Mesenchymal stem cell (in vitro differentiated cells and primary cell): Measurements from ENCODE around the gene SCYGR4. TPM values are rescaled to one million over a fixed set of nuclear protein-coding genes. Genes with fewer than 3 reads are reported as not detected.

Experiments
- DNase-seq: peaks from one replicate; pipeline ENCODE4 v3.0.0-alpha.2; 2013
- H2AFZ ChIP-seq: one replicate; pipeline ENCODE4 v1.6.1; 2013; ENCODE audit warnings: low read depth, mild to moderate bottlenecking, control low read depth, inconsistent platforms, low read length, moderate library complexity
- H2AK5ac ChIP-seq: 2 replicates; pipeline ENCODE4 v1.6.1; 2013; ENCODE audit warnings: low read length, moderate library complexity, mild to moderate bottlenecking, inconsistent platforms; ENCODE audit not compliant: severe bottlenecking
- H2BK120ac ChIP-seq: one replicate; pipeline ENCODE4 v1.6.1; 2013; ENCODE audit warnings: low read depth, mild to moderate bottlenecking, inconsistent platforms, low read length, moderate library complexity
- H2BK12ac ChIP-seq, 2 experiments: one replicate each; pipeline ENCODE4 v1.6.1; 2013; ENCODE audit warnings: inconsistent platforms in 2 of 2, low read length in 2 of 2, mild to moderate bottlenecking in 2 of 2, moderate library complexity in 2 of 2, control low read depth in 1 of 2
- H2BK15ac ChIP-seq: one replicate; pipeline ENCODE4 v1.6.1; 2013; ENCODE audit warnings: mild to moderate bottlenecking, low read depth, inconsistent platforms; ENCODE audit not compliant: poor library complexity, severe bottlenecking
- H2BK5ac ChIP-seq: 2 replicates; pipeline ENCODE4 v1.6.1; 2013; ENCODE audit warnings: low read depth, mild to moderate bottlenecking, low read length, control low read depth, inconsistent platforms; ENCODE audit not compliant: poor library complexity, severe bottlenecking
- H3K14ac ChIP-seq, 2 experiments: one replicate each; pipeline ENCODE4 v1.6.1; 2013; ENCODE audit warnings: inconsistent platforms in 2 of 2, low read length in 2 of 2, control low read depth in 1 of 2, mild to moderate bottlenecking in 1 of 2, moderate library complexity in 1 of 2
- H3K18ac ChIP-seq, 2 experiments: one replicate each; pipeline ENCODE4 v1.6.1; 2013; ENCODE audit warnings: inconsistent platforms in 2 of 2, low read length in 2 of 2, control low read depth in 1 of 2, low read depth in 1 of 2, mild to moderate bottlenecking in 1 of 2
- H3K23ac ChIP-seq, 2 experiments: one replicate each; pipeline ENCODE4 v1.6.1; 2013; ENCODE audit warnings: inconsistent platforms in 2 of 2, low read length in 2 of 2, mild to moderate bottlenecking in 2 of 2, moderate library complexity in 2 of 2, control low read depth in 1 of 2
- H3K27ac ChIP-seq: 2 replicates; pipeline ENCODE4 v1.5.1; 2013; ENCODE audit warnings: mild to moderate bottlenecking, moderate library complexity, low read length, control low read depth, inconsistent platforms; ENCODE audit not compliant: poor library complexity, severe bottlenecking
- H3K27me3 ChIP-seq, 2 experiments: 2 replicates each; pipeline versions ENCODE4 v1.6.1 to v1.7.0; 2013; ENCODE audit warnings: low read length in 2 of 2, mild to moderate bottlenecking in 2 of 2, moderate library complexity in 2 of 2, control low read depth in 1 of 2, inconsistent platforms in 1 of 2; ENCODE audit not compliant: control insufficient read depth in 1 of 2, insufficient read depth in 1 of 2
- H3K36me3 ChIP-seq, 2 experiments: 2 replicates each; pipeline versions ENCODE4 v1.6.1 to v1.7.0; 2013; ENCODE audit warnings: low read length in 2 of 2, control low read depth in 1 of 2, inconsistent platforms in 1 of 2, low read depth in 1 of 2, mild to moderate bottlenecking in 1 of 2; ENCODE audit not compliant: insufficient read depth in 2 of 2, control insufficient read depth in 1 of 2
- H3K4ac ChIP-seq, 2 experiments: one replicate each; pipeline ENCODE4 v1.6.1; 2013; ENCODE audit warnings: inconsistent platforms in 2 of 2, low read length in 2 of 2, mild to moderate bottlenecking in 2 of 2, moderate library complexity in 2 of 2, control low read depth in 1 of 2, low read depth in 1 of 2
- H3K4me1 ChIP-seq: 2 replicates; pipeline ENCODE4 v1.6.1; 2013; ENCODE audit warnings: low read depth, low read length, control low read depth; ENCODE audit not compliant: control insufficient read depth, insufficient read depth
- H3K4me2 ChIP-seq: 2 replicates; pipeline ENCODE4 v1.6.1; 2013; ENCODE audit warnings: low read length, mild to moderate bottlenecking, inconsistent platforms; ENCODE audit not compliant: poor library complexity, severe bottlenecking
- H3K4me3 ChIP-seq, 2 experiments: 2 replicates each; pipeline versions ENCODE4 v1.5.1 to v1.7.0; 2013; ENCODE audit warnings: low read length in 2 of 2, mild to moderate bottlenecking in 2 of 2, control low read depth in 1 of 2, low read depth in 1 of 2; ENCODE audit not compliant: insufficient read depth in 1 of 2
- H3K79me1 ChIP-seq: replicated peaks from 2 replicates; pipeline ENCODE4 v1.6.1; 2013; ENCODE audit warnings: mild to moderate bottlenecking, control low read depth, low read length, inconsistent platforms; ENCODE audit not compliant: poor library complexity, severe bottlenecking
- H3K9ac ChIP-seq: 2 replicates; pipeline ENCODE4 v1.7.0; 2013; ENCODE audit warnings: mild to moderate bottlenecking, low read length, moderate library complexity
- H3K9me3 ChIP-seq: 2 replicates; pipeline ENCODE4 v1.7.0; 2013; ENCODE audit warnings: mild to moderate bottlenecking, low read length; ENCODE audit not compliant: control insufficient read depth
- H4K8ac ChIP-seq: one replicate; pipeline ENCODE4 v1.6.1; 2013; ENCODE audit warnings: inconsistent platforms, mild to moderate bottlenecking, low read length, moderate library complexity
- H4K91ac ChIP-seq: one replicate; pipeline ENCODE4 v1.6.1; 2013; ENCODE audit warnings: mild to moderate bottlenecking, low read length, inconsistent platforms
- WGBS: methylation state at CpG from one replicate; pipeline ENCODE4 v1.1.7; 2013; ENCODE audit warnings: mixed read lengths; 5-methylcytosine and 5-hydroxymethylcytosine counted together
- polyA plus RNA-seq, 2 experiments: library from polyadenylated mRNA; stranded (reverse); fragments of 200-250 nt; gene quantifications; one replicate each; pipeline ENCODE4 v1.2.3, GENCODE V29; 2013

Gene SCYGR4, protein sequence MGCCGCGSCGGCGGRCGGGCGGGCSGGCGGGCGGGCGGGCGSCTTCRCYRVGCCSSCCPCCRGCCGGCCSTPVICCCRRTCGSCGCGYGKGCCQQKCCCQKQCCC
- polyA plus RNA-seq (2013, experiment 1 of 2): not detected
- not detected for polyA plus RNA-seq (2013, experiment 2 of 2)

DNA sequence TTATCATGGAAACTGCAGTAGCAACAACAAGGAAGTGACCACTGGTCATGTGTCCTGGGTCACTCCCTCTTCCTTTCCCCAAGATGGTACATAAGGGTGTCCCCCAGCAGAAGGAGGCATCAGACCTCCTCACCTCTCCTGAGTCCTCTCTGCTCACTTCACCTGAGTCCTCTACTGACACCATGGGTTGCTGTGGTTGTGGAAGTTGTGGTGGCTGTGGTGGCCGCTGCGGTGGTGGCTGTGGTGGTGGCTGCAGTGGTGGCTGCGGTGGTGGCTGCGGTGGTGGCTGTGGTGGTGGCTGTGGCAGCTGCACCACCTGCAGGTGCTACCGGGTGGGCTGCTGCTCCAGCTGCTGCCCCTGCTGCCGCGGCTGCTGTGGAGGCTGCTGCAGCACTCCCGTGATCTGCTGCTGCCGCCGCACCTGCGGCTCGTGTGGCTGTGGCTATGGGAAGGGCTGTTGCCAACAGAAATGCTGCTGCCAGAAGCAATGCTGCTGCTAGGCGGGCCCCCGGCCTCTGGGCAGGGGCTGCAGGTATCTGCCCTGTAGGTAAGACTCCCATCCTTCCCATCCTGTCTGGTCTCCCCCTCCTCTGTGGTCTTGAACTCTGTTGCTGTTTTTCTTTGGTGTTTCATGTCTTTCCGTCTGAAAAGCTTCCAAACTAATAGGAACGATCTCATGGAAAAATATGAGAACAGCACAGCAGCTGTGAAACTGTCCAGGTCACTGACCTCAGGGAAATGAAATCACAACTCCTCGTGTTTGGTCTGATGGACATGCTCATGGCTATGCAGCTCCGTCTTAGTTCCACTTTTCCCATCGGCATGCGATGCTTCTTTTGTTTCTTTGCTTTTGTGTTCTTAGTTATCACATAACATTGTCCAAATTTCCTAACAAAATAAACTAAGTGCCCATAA is at the start of gene SCYGR4:
Gene SCYGR4, plus strand, starts transcription at position 183 of the 915 bp plus-strand sequence. Its CDS starts 0 bp downstream, at position 183.
- no peaks in the 10 kb centered on the region for H3K79me1 ChIP-seq
- no peak within 1 kb of the TSS for H3K4ac ChIP-seq
- WGBS: 90% methylated on average over 20 of the region's 20 CpGs
- H2AK5ac ChIP-seq: no peak within 1 kb of the TSS
- no peak within 1 kb of the TSS for H3K4me2 ChIP-seq
- no peak within 1 kb of the TSS for H2BK15ac ChIP-seq
- H3K9ac ChIP-seq: peak within 1 kb of the TSS; percentile 17
- peak within 1 kb of the TSS in 1 of 2 experiments; percentile 63 for H3K4me3 ChIP-seq
- no peak within 1 kb of the TSS for H4K91ac ChIP-seq
- H3K23ac ChIP-seq: no peak within 1 kb of the TSS
- H3K36me3 ChIP-seq: no peaks in the 10 kb centered on the region
- peaks cover 4% of the 10 kb centered on the region for H3K9me3 ChIP-seq
- no peak within 1 kb of the TSS for H3K14ac ChIP-seq
- H2BK5ac ChIP-seq: no peak within 1 kb of the TSS
- H2AFZ ChIP-seq: no peak within 1 kb of the TSS
- no peak within 1 kb of the TSS for H3K27ac ChIP-seq
- no peak for DNase-seq
- peaks cover 0 to 6% of the 10 kb centered on the region in 2 experiments for H3K27me3 ChIP-seq
- H2BK120ac ChIP-seq: no peak within 1 kb of the TSS
- peaks cover 2% of the 10 kb centered on the region for H3K4me1 ChIP-seq
- H4K8ac ChIP-seq: no peak within 1 kb of the TSS
- no peak within 1 kb of the TSS for H3K18ac ChIP-seq
- no peak within 1 kb of the TSS for H2BK12ac ChIP-seq

DNA sequence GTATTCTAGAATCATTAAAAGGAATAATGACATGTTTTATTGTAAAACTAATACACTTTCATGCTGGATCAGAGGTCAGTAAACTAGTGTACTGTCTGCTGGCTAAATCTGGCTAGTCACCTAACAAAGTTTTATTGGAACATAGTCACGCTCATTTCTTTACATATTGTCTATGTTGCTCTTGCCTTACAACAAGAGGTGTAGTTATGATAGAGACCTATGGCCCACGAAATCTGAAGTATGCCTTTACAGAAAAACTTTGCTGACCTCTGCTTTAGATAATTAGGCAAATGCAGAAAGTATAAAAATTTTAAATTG is 48.5 kb upstream of the SCYGR4 start:
- Histone ChIP-seq H3K9ac (no peak overlapping the region), H3K4me3 (no peak overlapping the region), H3K4ac (no peak overlapping the region), H3K14ac (no peak overlapping the region), H4K8ac (no peak overlapping the region), H2BK120ac (no peak overlapping the region), H3K79me1 (no peaks in the 10 kb centered on the region), H2BK15ac (no peak overlapping the region), H2AK5ac (no peak overlapping the region), H4K91ac (no peak overlapping the region), H3K27ac (no peak overlapping the region), H3K18ac (no peak overlapping the region), H3K23ac (no peak overlapping the region), H3K4me2 (no peak overlapping the region), H2AFZ (no peak overlapping the region), H3K9me3 (no peaks in the 10 kb centered on the region), H2BK5ac (no peak overlapping the region), H2BK12ac (no peak overlapping the region), H3K4me1 (no peaks in the 10 kb centered on the region), H3K27me3 (no peaks in the 10 kb centered on the region), H3K36me3 (peaks cover 3 to 12% of the 10 kb centered on the region in 2 experiments)
- 88% methylated on average over 1 of the region's 2 CpGs for WGBS
- no peak for DNase-seq

DNA sequence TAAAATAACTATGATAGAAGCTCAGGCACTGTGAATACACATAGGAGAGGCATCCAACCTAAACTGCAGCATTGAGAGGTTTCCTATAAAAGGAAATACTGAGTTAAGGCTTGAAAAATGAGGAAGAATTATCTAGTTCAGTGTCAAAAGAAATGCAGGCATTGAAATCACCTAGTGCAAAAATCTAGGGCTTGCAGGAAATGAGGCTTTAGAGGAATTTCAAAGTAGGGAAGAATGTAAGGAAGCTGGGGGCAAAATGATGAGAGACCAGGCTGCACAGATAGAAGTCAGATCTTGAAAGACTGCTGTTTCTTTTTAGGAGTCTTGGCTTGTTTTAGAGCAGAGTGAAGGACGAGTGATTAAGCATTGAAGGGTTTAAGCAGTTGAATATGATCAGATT is 46.7 kb upstream of the SCYGR4 start:
- 54% methylated on average over 1 of the region's 1 CpG for WGBS
- no peak overlapping the region for H2BK5ac ChIP-seq
- peak overlapping the region; percentile 21 for H3K27ac ChIP-seq
- no peaks in the 10 kb centered on the region for H3K27me3 ChIP-seq
- H2AFZ ChIP-seq: no peak overlapping the region
- H3K9me3 ChIP-seq: no peaks in the 10 kb centered on the region
- no peak overlapping the region for H3K18ac ChIP-seq
- H3K14ac ChIP-seq: no peak overlapping the region
- no peak overlapping the region for H3K9ac ChIP-seq
- no peaks in the 10 kb centered on the region for H3K79me1 ChIP-seq
- no peak overlapping the region for H3K4ac ChIP-seq
- peaks cover 3 to 7% of the 10 kb centered on the region in 2 experiments for H3K36me3 ChIP-seq
- no peak overlapping the region for H2AK5ac ChIP-seq
- no peak for DNase-seq
- H2BK120ac ChIP-seq: no peak overlapping the region
- H3K4me2 ChIP-seq: no peak overlapping the region
- no peak overlapping the region for H3K4me3 ChIP-seq
- H2BK15ac ChIP-seq: no peak overlapping the region
- H3K23ac ChIP-seq: no peak overlapping the region
- H4K8ac ChIP-seq: no peak overlapping the region
- H4K91ac ChIP-seq: no peak overlapping the region
- H2BK12ac ChIP-seq: no peak overlapping the region
- H3K4me1 ChIP-seq: no peaks in the 10 kb centered on the region

DNA sequence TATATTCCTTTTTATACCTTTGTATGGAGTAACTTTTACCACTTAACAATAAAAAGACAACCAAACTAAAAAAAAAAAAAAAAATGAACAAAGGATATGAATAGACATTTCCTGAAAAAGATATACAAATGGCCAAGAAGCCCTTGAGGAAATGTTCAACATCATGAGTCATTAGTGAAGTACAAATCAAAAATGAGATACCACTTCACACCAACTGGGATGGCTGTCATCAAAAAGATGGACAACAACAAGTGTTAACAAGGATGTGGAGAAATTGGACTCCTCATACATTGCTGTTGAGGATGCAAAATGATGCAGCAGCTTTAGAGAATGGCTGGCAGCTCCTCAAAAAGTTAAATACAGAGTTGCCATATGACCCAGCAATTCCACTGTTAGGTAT is 41.2 kb upstream of the SCYGR4 start:
- Histone ChIP-seq H2AFZ (no peak overlapping the region), H2BK12ac (no peak overlapping the region), H3K36me3 (no peaks in the 10 kb centered on the region), H3K4ac (no peak overlapping the region), H3K79me1 (no peaks in the 10 kb centered on the region), H3K27ac (no peak overlapping the region), H3K4me1 (no peaks in the 10 kb centered on the region), H2BK5ac (no peak overlapping the region), H3K4me2 (no peak overlapping the region), H3K14ac (no peak overlapping the region), H4K8ac (no peak overlapping the region), H2BK15ac (no peak overlapping the region), H3K23ac (no peak overlapping the region), H2BK120ac (no peak overlapping the region), H4K91ac (no peak overlapping the region), H3K4me3 (no peak overlapping the region), H3K18ac (no peak overlapping the region), H3K9me3 (no peaks in the 10 kb centered on the region), H3K27me3 (no peaks in the 10 kb centered on the region), H3K9ac (no peak overlapping the region), H2AK5ac (no peak overlapping the region)
- DNase-seq: no peak
